Measurements from ENCODE around the gene GGTLC1.

DNA sequence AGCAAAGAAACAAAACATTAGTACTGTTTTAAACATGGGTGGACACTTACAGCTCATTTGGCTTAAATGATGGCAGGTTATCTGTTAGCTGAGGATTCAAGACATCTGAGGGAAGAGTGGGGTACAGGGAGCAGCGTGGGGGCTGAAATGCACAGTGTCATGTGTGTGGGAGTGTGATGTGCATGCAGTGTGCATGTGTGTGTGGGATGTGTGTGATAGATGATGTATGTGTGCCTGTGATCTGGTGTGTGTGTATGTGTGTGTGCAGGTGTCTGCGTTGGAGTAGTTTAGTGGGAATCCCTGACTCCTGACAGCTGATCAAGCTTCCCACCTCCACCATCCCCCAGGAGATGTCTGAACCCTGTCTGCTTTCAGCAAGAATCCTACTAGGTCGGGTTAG is 25.4 kb upstream of the GGTLC1 start:
- TF ChIP-seq, protein P1, sequence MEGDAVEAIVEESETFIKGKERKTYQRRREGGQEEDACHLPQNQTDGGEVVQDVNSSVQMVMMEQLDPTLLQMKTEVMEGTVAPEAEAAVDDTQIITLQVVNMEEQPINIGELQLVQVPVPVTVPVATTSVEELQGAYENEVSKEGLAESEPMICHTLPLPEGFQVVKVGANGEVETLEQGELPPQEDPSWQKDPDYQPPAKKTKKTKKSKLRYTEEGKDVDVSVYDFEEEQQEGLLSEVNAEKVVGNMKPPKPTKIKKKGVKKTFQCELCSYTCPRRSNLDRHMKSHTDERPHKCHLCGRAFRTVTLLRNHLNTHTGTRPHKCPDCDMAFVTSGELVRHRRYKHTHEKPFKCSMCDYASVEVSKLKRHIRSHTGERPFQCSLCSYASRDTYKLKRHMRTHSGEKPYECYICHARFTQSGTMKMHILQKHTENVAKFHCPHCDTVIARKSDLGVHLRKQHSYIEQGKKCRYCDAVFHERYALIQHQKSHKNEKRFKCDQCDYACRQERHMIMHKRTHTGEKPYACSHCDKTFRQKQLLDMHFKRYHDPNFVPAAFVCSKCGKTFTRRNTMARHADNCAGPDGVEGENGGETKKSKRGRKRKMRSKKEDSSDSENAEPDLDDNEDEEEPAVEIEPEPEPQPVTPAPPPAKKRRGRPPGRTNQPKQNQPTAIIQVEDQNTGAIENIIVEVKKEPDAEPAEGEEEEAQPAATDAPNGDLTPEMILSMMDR (IDR thresholded peaks at IDR 0.05), result no peak
- no peak for TF ChIP-seq POLR2A (IDR thresholded peaks at IDR 0.05)

Data from breast epithelium (tissue), 3 donors.